Mesangial cell (primary cell): ENCODE results near the gene LYG1. TPM values are rescaled to one million over a fixed set of nuclear protein-coding genes. Genes with fewer than 3 reads are reported as not detected.

Experiments
- total RNA-seq: library from RNA; depleted of rRNA; stranded (reverse); fragments of >200 nt; gene quantifications from 2 replicates; pipeline ENCODE4 v1.2.3, GENCODE V29; 2015

The LYG1 gene
- total RNA-seq = 0.51 TPM in 1 of 2 replicates, not detected in the other

DNA sequence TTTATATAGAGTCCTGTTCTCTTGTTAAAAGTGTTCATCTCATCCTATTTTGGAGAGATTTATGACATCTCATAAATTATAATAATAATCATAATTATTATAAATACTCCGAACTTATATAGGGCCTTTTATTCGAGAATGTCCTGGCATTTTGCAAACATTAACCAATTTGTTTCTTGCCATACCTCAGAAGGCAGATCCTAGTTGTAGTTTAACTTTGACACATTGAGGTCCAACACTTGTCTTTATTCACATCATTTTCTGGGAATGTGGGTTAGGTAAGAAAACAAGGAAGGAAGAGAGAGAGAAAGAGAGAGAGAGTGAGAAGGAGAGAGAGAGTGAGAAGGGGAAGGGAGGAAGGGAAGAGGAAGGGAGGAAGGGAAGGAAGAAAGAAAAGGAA is at the start of gene LYG1:
Gene LYG1, minus strand, starts transcription at position 101 of the 400 bp plus-strand sequence. CDS start 5,527 bp downstream, outside the sequence.

DNA sequence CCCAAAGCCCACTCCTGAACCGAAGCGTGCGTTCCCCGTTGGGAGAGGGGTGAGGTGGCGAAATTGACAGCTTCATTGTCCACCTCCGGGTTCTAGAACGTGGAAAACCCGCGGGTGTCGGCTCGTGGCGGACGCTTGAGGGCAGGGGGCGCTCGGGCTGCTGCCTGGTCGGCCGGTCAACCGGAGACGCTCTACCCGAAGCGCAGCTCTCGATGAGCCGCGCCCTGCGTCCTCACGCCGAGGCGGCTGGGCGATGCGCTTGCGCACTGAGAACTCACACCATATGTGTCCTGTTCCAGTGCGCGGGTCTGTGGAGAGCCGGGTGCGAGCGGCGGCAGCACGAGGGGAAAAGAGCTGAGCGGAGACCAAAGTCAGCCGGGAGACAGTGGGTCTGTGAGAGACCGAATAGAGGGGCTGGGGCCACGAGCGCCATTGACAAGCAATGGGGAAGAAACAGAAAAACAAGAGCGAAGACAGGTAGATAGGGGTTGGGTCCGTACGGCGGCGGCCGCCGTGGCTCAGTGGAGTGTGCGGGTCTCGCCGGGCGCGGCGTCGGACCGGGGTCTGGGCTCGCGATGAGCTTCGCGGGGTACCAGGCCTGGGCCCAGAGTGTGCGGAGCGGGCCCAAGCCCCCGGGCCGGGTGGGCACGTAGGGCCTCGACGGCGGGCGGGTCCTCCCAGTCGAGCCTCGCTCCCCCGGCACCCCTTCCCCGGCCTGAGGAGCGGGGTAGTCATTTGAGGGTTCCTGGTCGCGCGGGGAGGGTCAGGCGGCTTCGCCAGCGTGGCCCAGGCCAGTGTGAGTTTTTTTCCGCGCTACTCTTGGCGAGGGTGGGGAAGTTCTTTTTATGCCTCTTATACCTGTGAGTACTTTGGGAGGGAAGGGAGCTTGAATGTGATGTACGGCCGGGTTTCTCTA is 36.4 kb upstream of the LYG1 start, which contains the start of gene EIF5B:
Gene EIF5B, plus strand, starts transcription at position 277 of the 916 bp plus-strand sequence. Its CDS starts 166 bp downstream, at position 443.

DNA sequence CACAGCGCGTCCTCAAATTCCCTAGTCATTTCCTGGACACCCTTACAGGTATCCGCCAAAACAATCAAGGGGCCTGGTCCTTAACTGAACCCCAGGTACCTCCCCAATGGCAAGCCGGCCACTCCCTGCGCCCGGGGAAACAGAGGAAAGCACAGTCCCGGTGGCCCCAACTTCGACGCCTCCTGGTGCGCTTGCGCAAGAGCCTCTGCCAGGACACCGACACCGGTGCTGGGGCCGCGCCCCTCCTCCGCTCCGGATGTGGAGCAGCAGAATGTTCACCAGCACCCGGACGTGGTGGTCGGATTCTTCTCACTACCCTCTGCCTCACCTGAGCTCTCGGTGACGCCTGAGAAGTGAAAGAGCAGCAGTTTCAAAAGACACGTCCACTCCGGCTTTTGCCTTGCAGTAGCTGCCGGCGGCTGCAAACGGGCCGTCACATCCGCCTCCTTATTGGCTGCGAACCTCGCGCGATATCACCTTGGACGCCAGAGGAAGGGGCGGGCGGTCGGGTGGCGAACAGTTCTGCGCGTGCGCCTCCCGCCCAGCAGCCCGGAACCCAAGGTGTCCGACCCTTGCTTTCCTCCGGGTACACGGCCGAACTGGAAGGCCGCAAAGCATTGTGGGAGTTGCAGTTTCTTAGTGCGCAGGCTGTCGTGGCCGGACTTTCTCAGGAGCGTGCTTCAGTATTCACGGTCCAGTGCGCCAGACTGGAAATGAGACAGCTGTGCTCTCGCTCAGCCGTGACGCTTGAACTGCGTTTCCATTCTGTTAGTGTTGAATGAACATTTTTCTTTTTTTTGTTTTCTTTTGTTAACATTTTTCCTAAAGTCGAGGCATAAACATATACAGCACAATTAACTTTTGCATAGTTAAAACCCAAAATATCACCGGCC is 35.2 kb upstream of the LYG1 start, which contains the start of gene TXNDC9:
Gene TXNDC9, minus strand, starts transcription at position 423 of the 893 bp plus-strand sequence. CDS start 3,123 bp downstream, outside the sequence.

DNA sequence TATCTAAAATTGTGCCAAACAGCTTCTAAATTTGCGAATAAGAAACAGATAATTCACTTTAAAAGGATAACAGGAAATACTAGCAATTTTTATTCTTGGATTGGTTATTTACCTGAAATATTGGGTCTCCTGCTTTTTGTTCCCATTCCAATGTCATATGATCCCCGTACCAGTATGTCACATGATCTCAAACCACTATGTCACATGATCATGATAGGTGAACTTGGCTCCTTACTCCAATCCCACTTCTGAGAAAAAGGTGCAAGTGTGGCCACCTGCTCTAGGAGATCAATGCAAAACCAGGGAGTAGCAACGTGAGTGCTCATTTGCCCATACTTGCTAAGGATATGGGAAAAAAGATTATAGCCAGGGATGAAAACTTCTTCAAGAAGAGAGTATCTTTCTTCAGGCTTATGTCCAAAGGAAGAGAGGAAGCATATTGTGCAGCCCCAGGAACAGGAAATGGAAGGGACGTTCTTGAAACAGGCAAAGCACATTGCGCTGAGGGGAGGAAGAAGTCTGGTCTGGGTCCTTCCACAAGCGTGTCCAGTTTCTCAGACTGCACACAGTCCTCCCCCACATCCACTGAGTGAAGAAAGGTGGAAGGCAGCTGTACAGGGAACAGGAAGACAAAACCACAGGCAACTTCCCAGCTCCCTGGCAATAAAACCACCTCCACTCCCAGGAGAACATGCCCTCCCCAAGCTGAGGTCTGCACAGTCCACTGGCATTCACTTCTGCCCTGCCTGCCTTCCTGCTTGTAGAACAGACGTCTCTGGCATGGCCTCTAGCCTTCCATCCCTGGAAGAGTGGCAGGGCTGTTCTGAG is 45.3 kb downstream of the LYG1 start, which contains the start of gene LYG2:
Gene LYG2, minus strand, starts transcription at position 176 of the 828 bp plus-strand sequence. CDS start 1,406 bp downstream, outside the sequence.

Other genes with a start within 250 kb of the LYG1 start
- 0.16 and 2.8 TPM in 2 replicates for gene C2orf15, start 159.5 kb downstream of the LYG1 start, total RNA-seq
- 1.6 and 1.9 TPM in 2 replicates for gene TSGA10, start 146.3 kb downstream of the LYG1 start, total RNA-seq
- gene LIPT1, start 146.2 kb downstream of the LYG1 start, total RNA-seq = 2.9 and 3.3 TPM in 2 replicates
- 11.5 and 14.8 TPM in 2 replicates for gene MITD1, start 120.1 kb downstream of the LYG1 start, total RNA-seq
- gene MRPL30, start 120.0 kb downstream of the LYG1 start, total RNA-seq = 26.7 and 27.2 TPM in 2 replicates
- not detected in 2 replicates for gene LYG2, start 45.5 kb downstream of the LYG1 start, total RNA-seq
- gene TXNDC9, start 35.1 kb upstream of the LYG1 start, total RNA-seq = 19.9 and 43.2 TPM in 2 replicates
- gene EIF5B, start 36.2 kb upstream of the LYG1 start, total RNA-seq = 14.7 and 15.0 TPM in 2 replicates
- gene REV1, start 188.8 kb upstream of the LYG1 start, total RNA-seq = 10.8 and 15.0 TPM in 2 replicates